ENCODE measurements around the gene LMBR1. TPM values are rescaled to one million over a fixed set of nuclear protein-coding genes. Genes with fewer than 3 reads are reported as not detected.

The LMBR1 gene
- total RNA-seq, 1 donor from 2014 or later = 37.6 TPM

- H3K36me3 ChIP-seq = no peaks in the 10 kb centered on the region
- no peak overlapping the region for H3K27ac ChIP-seq (replicated peaks)
- no peak for DNase-seq
- TF ChIP-seq, protein P1, sequence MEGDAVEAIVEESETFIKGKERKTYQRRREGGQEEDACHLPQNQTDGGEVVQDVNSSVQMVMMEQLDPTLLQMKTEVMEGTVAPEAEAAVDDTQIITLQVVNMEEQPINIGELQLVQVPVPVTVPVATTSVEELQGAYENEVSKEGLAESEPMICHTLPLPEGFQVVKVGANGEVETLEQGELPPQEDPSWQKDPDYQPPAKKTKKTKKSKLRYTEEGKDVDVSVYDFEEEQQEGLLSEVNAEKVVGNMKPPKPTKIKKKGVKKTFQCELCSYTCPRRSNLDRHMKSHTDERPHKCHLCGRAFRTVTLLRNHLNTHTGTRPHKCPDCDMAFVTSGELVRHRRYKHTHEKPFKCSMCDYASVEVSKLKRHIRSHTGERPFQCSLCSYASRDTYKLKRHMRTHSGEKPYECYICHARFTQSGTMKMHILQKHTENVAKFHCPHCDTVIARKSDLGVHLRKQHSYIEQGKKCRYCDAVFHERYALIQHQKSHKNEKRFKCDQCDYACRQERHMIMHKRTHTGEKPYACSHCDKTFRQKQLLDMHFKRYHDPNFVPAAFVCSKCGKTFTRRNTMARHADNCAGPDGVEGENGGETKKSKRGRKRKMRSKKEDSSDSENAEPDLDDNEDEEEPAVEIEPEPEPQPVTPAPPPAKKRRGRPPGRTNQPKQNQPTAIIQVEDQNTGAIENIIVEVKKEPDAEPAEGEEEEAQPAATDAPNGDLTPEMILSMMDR (IDR thresholded peaks at IDR 0.05; ENCODE audit: borderline replicate concordance) = no peak
- no peak overlapping the region for H3K4me3 ChIP-seq
- peaks cover 26% of the 10 kb centered on the region for H3K9me3 ChIP-seq (replicated peaks)
- intact Hi-C loops (cut with micrococcal nuclease) = no loop called here
- no peaks in the 10 kb centered on the region for H3K27me3 ChIP-seq (ENCODE audit: low read depth)
- H3K4me1 ChIP-seq = no peaks in the 10 kb centered on the region
Measured at GRCh38 chr7:156629873-156630272, 263.1 kb downstream of the LMBR1 start.

- intact Hi-C loops (cut with micrococcal nuclease) = no loop called here
- H3K4me1 ChIP-seq = no peaks in the 10 kb centered on the region
- H3K9me3 ChIP-seq (replicated peaks) = peaks cover 26% of the 10 kb centered on the region
- TF ChIP-seq, protein P1 (IDR thresholded peaks at IDR 0.05; ENCODE audit: borderline replicate concordance) = no peak
- no peaks in the 10 kb centered on the region for H3K36me3 ChIP-seq
- no peak overlapping the region for H3K4me3 ChIP-seq
- H3K27me3 ChIP-seq (ENCODE audit: low read depth) = no peaks in the 10 kb centered on the region
- no peak overlapping the region for H3K27ac ChIP-seq (replicated peaks)
- no peak for DNase-seq
Measured at GRCh38 chr7:156628562-156628961, 264.4 kb downstream of the LMBR1 start.

Other genes starting within 250 kb of the LMBR1 start
- gene NOM1, start 56.5 kb upstream of the LMBR1 start, total RNA-seq = 10.5 TPM
- not detected for gene MNX1, start 117.5 kb upstream of the LMBR1 start, total RNA-seq
- 50.2 TPM for gene UBE3C, start 245.7 kb upstream of the LMBR1 start, total RNA-seq